ENCODE measurements around the gene DNAH10. TPM values are rescaled to one million over a fixed set of nuclear protein-coding genes. Genes with fewer than 3 reads are reported as not detected.
A peak's percentile ranks its signal among the peaks of the same experiment; 100 is the strongest.

The DNAH10 gene
- total RNA-seq, 1 donor from 2014 or later: 0.54 TPM

- Histone ChIP-seq H3K4me2 (ENCODE audit: low read length) (peak overlapping the region; percentile 76), H3K4me1 (ENCODE audit: insufficient read depth, low read length) (peaks cover 26% of the 10 kb centered on the region), H4K20me1 (ENCODE audit: insufficient read depth, low read length) (peaks cover 29% of the 10 kb centered on the region), H3K4me3 (ENCODE audit: insufficient read depth, low read depth, low read length) (no peak overlapping the region), H3K79me2 (ENCODE audit: insufficient read depth, low read length) (peaks cover 1% of the 10 kb centered on the region), H3K36me3 (ENCODE audit: insufficient read depth, low read length) (no peaks in the 10 kb centered on the region), H3K9me3 (ENCODE audit: insufficient read depth, low read depth, low read length) (peaks cover 7% of the 10 kb centered on the region), H3K9ac (ENCODE audit: low read length) (peak overlapping the region; percentile 73), H3K27me3 (ENCODE audit: insufficient read depth, low read length) (no peaks in the 10 kb centered on the region), H2AFZ (ENCODE audit: low read depth, low read length) (no peak overlapping the region), H3K27ac (ENCODE audit: low read depth, low read length) (peak overlapping the region; percentile 85)
- Mint-ChIP-seq H3K4me3 (ENCODE audit: unreplicated experiment) (no peak overlapping the region), H3K9me3 (ENCODE audit: unreplicated experiment) (peaks cover 13% of the 10 kb centered on the region), H3K4me1 (ENCODE audit: low read depth, unreplicated experiment) (peaks cover 8% of the 10 kb centered on the region), H3K27ac (ENCODE audit: unreplicated experiment) (no peak overlapping the region), H3K36me3 (ENCODE audit: low read depth, unreplicated experiment) (peaks cover 51% of the 10 kb centered on the region), H3K27me3 (ENCODE audit: low read depth, unreplicated experiment) (no peaks in the 10 kb centered on the region)
- FAIRE-seq (no peak), DNase-seq (ENCODE audit: low read depth) (peak; percentile 55)
- TF ChIP-seq EZH2 (IDR thresholded peaks at IDR 0.05; ENCODE audit: insufficient read depth, low read length) (no peak), CTCF (IDR thresholded peaks at IDR 0.05; ENCODE audit: insufficient read depth, low read depth, low read length) (no peak)
Measured at GRCh38 chr12:123942911-123943648, 181.0 kb downstream of the DNAH10 start.

GRCh38 chr12:123943816-123944215, 181.7 kb downstream of the DNAH10 start:
- TF ChIP-seq EZH2 (IDR thresholded peaks at IDR 0.05; ENCODE audit: insufficient read depth, low read length): no peak
- Histone ChIP-seq H3K4me1 (ENCODE audit: insufficient read depth, low read length) (peaks cover 26% of the 10 kb centered on the region), H3K79me2 (ENCODE audit: insufficient read depth, low read length) (peaks cover 7% of the 10 kb centered on the region), H2AFZ (ENCODE audit: low read depth, low read length) (no peak overlapping the region), H3K27ac (ENCODE audit: low read depth, low read length) (no peak overlapping the region), H3K27me3 (ENCODE audit: insufficient read depth, low read length) (no peaks in the 10 kb centered on the region), H3K4me3 (ENCODE audit: insufficient read depth, low read depth, low read length) (no peak overlapping the region), H3K9me3 (ENCODE audit: insufficient read depth, low read depth, low read length) (peaks cover 7% of the 10 kb centered on the region), H3K9ac (ENCODE audit: low read length) (no peak overlapping the region), H3K36me3 (ENCODE audit: insufficient read depth, low read length) (no peaks in the 10 kb centered on the region), H4K20me1 (ENCODE audit: insufficient read depth, low read length) (peaks cover 35% of the 10 kb centered on the region), H3K4me2 (ENCODE audit: low read length) (no peak overlapping the region)
- Mint-ChIP-seq H3K4me1 (ENCODE audit: low read depth, unreplicated experiment) (peaks cover 3% of the 10 kb centered on the region), H3K36me3 (ENCODE audit: low read depth, unreplicated experiment) (peaks cover 46% of the 10 kb centered on the region), H3K27ac (ENCODE audit: unreplicated experiment) (no peak overlapping the region), H3K9me3 (ENCODE audit: unreplicated experiment) (peaks cover 13% of the 10 kb centered on the region), H3K27me3 (ENCODE audit: low read depth, unreplicated experiment) (no peaks in the 10 kb centered on the region), H3K4me3 (ENCODE audit: unreplicated experiment) (no peak overlapping the region)
- no peak for FAIRE-seq
- no peak for DNase-seq (ENCODE audit: low read depth)

GRCh38 chr12:123944696-123945095, 182.6 kb downstream of the DNAH10 start:
- Histone ChIP-seq H3K27me3 (ENCODE audit: insufficient read depth, low read length) (no peaks in the 10 kb centered on the region), H3K4me2 (ENCODE audit: low read length) (no peak overlapping the region), H3K4me3 (ENCODE audit: insufficient read depth, low read depth, low read length) (no peak overlapping the region), H3K9me3 (ENCODE audit: insufficient read depth, low read depth, low read length) (peaks cover 7% of the 10 kb centered on the region), H3K36me3 (ENCODE audit: insufficient read depth, low read length) (no peaks in the 10 kb centered on the region), H3K9ac (ENCODE audit: low read length) (no peak overlapping the region), H3K27ac (ENCODE audit: low read depth, low read length) (no peak overlapping the region), H4K20me1 (ENCODE audit: insufficient read depth, low read length) (peaks cover 42% of the 10 kb centered on the region), H3K79me2 (ENCODE audit: insufficient read depth, low read length) (peaks cover 7% of the 10 kb centered on the region), H2AFZ (ENCODE audit: low read depth, low read length) (no peak overlapping the region), H3K4me1 (ENCODE audit: insufficient read depth, low read length) (peaks cover 26% of the 10 kb centered on the region)
- no peak for FAIRE-seq
- H3K4me3 Mint-ChIP-seq (ENCODE audit: unreplicated experiment): no peak overlapping the region
- H3K27ac Mint-ChIP-seq (ENCODE audit: unreplicated experiment): no peak overlapping the region
- H3K9me3 Mint-ChIP-seq (ENCODE audit: unreplicated experiment): peaks cover 13% of the 10 kb centered on the region
- peaks cover 44% of the 10 kb centered on the region for H3K36me3 Mint-ChIP-seq (ENCODE audit: low read depth, unreplicated experiment)
- H3K4me1 Mint-ChIP-seq (ENCODE audit: low read depth, unreplicated experiment): peaks cover 2% of the 10 kb centered on the region
- DNase-seq (ENCODE audit: low read depth): no peak
- no peaks in the 10 kb centered on the region for H3K27me3 Mint-ChIP-seq (ENCODE audit: low read depth, unreplicated experiment)
- TF ChIP-seq CTCF (IDR thresholded peaks at IDR 0.05; ENCODE audit: insufficient read depth, low read depth, low read length): no peak
- no peak for TF ChIP-seq EZH2 (IDR thresholded peaks at IDR 0.05; ENCODE audit: insufficient read depth, low read length)

All from astrocyte (in vitro differentiated cells and primary cell).